SK-N-SH treated with all-trans-retinoic acid at 6 μM for 48 hours (cell line): ENCODE measurements around the gene KCNH5.

Experiments
- ARNTL ChIP-seq: fragments of 450-650 bp; formaldehyde crosslinking; IDR thresholded peaks from 2 replicates; pipeline ENCODE4 v1.5.0; 2020; ENCODE audit warnings: low read depth, mild to moderate bottlenecking, moderate library complexity, borderline replicate concordance
- BACH2 ChIP-seq: fragments of 250-450 bp; sonication (Bioruptor Pico); IDR thresholded peaks from 2 replicates; pipeline ENCODE4 v1.9.0; 2021; ENCODE audit warnings: mild to moderate bottlenecking, borderline replicate concordance
- ESRRG ChIP-seq: fragments of 250-450 bp; sonication (Bioruptor Pico); IDR thresholded peaks from 2 replicates; pipeline ENCODE4 v1.6.1; 2021; ENCODE audit warnings: mild to moderate bottlenecking
- GLIS3 ChIP-seq: fragments of 250-450 bp; sonication (Bioruptor Pico); IDR thresholded peaks from 2 replicates; pipeline ENCODE4 v1.5.0; 2020; ENCODE audit warnings: mild to moderate bottlenecking, moderate library complexity
- POU6F1 ChIP-seq: fragments of 250-450 bp; sonication (Bioruptor Pico); IDR thresholded peaks from 2 replicates; pipeline ENCODE4 v1.8.0; 2021; ENCODE audit warnings: low read depth, mild to moderate bottlenecking, moderate library complexity, borderline replicate concordance
- RARB ChIP-seq: fragments of 250-450 bp; sonication (Bioruptor Pico); IDR thresholded peaks from 2 replicates; pipeline ENCODE4 v1.8.0; 2021; ENCODE audit warnings: mild to moderate bottlenecking, moderate library complexity
- TOX ChIP-seq: fragments of 250-450 bp; sonication (Bioruptor Pico); IDR thresholded peaks from 2 replicates; pipeline ENCODE4 v1.8.0; 2021; ENCODE audit warnings: mild to moderate bottlenecking, moderate library complexity, borderline replicate concordance
- ZFP3 ChIP-seq: fragments of 250-450 bp; sonication (Bioruptor Pico); IDR thresholded peaks from 2 replicates; pipeline ENCODE4 v1.5.0; 2020; ENCODE audit warnings: mild to moderate bottlenecking, moderate library complexity
- ZFP30 ChIP-seq: fragments of 450-650 bp; formaldehyde crosslinking; IDR thresholded peaks from 2 replicates; pipeline ENCODE4 v1.5.0; 2022; ENCODE audit warnings: mild to moderate bottlenecking, moderate library complexity
- ZNF565 ChIP-seq: fragments of 450-650 bp; formaldehyde crosslinking; conservative IDR thresholded peaks from 2 replicates; pipeline ENCODE4 v1.5.0; 2020; ENCODE audit warnings: low read depth, mild to moderate bottlenecking, moderate library complexity
- ZNF8 ChIP-seq: fragments of 450-650 bp; formaldehyde crosslinking; IDR thresholded peaks from 2 replicates; pipeline ENCODE4 v1.5.0; 2020; ENCODE audit warnings: mild to moderate bottlenecking, moderate library complexity
- TF ChIP-seq, protein P1 (sequence below): fragments of 250-450 bp; sonication (Bioruptor Pico); IDR thresholded peaks from 2 replicates; pipeline ENCODE4 v1.8.0; 2020; ENCODE audit warnings: mild to moderate bottlenecking, moderate library complexity, borderline replicate concordance
- TF ChIP-seq, protein P2 (sequence below): fragments of 250-450 bp; sonication (Bioruptor Pico); IDR thresholded peaks from 2 replicates; pipeline ENCODE4 v1.5.1; 2020; ENCODE audit warnings: low read depth, mild to moderate bottlenecking, moderate library complexity

DNA sequence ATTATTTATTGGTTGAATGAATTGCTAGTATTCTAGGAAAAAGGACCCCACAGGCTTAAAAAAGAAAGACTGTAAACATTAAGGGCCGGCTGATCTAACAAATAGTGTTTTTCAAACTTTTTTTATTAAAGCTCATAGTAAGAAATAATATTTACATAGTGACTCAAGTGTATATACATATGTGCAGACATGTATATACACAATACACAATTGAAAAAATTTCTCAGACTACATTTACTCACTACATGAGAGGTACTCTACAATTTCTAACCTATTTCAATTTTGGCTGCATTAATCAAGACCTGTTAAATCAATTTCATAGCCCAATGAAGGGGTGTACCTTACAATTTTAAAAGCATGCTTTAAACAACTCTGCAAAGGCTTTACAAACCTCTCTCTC, 17.5 kb downstream of the KCNH5 start:
- TF ChIP-seq RARB (no peak), ZFP30 (CRISPR knock-in tag) (no peak), ZNF8 (CRISPR knock-in tag) (no peak), ZFP3 (CRISPR knock-in tag) (no peak), GLIS3 (CRISPR knock-in tag) (no peak), POU6F1 (CRISPR knock-in tag) (no peak), BACH2 (CRISPR knock-in tag) (no peak), ESRRG (CRISPR knock-in tag) (no peak), TOX (CRISPR knock-in tag) (no peak), ZNF565 (CRISPR knock-in tag) (no peak), ARNTL (no peak)
- TF ChIP-seq, protein P1, sequence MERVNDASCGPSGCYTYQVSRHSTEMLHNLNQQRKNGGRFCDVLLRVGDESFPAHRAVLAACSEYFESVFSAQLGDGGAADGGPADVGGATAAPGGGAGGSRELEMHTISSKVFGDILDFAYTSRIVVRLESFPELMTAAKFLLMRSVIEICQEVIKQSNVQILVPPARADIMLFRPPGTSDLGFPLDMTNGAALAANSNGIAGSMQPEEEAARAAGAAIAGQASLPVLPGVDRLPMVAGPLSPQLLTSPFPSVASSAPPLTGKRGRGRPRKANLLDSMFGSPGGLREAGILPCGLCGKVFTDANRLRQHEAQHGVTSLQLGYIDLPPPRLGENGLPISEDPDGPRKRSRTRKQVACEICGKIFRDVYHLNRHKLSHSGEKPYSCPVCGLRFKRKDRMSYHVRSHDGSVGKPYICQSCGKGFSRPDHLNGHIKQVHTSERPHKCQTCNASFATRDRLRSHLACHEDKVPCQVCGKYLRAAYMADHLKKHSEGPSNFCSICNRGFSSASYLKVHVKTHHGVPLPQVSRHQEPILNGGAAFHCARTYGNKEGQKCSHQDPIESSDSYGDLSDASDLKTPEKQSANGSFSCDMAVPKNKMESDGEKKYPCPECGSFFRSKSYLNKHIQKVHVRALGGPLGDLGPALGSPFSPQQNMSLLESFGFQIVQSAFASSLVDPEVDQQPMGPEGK (CRISPR knock-in tag): no peak
- TF ChIP-seq, protein P2, sequence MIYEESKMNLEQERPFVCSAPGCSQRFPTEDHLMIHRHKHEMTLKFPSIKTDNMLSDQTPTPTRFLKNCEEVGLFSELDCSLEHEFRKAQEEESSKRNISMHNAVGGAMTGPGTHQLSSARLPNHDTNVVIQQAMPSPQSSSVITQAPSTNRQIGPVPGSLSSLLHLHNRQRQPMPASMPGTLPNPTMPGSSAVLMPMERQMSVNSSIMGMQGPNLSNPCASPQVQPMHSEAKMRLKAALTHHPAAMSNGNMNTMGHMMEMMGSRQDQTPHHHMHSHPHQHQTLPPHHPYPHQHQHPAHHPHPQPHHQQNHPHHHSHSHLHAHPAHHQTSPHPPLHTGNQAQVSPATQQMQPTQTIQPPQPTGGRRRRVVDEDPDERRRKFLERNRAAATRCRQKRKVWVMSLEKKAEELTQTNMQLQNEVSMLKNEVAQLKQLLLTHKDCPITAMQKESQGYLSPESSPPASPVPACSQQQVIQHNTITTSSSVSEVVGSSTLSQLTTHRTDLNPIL (CRISPR knock-in tag): no peak
